ENCODE results near the gene BUD13.

DNA sequence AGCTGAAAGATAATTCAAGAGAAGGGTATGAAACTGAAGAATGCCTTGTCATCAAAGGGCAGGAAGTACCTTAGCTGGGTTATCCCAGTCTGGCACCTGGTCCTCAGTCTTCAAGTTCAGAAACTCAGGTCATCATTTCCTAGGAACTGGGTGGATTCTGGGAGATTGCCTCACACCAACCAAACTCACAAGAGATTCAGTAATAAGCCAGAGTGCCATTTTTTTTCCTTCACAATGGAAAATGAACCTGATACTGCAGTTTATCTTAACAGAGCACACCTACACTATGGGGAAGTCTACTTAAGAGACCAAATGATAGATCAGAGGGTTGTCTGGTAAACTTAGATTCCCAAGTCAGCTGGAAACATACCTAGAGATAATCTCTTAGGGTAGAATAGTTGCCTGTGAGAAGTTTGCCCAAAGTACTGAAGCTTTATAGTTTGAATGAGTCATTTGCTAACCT, 3.8 kb upstream of the BUD13 start:
- TF ChIP-seq, protein P1, sequence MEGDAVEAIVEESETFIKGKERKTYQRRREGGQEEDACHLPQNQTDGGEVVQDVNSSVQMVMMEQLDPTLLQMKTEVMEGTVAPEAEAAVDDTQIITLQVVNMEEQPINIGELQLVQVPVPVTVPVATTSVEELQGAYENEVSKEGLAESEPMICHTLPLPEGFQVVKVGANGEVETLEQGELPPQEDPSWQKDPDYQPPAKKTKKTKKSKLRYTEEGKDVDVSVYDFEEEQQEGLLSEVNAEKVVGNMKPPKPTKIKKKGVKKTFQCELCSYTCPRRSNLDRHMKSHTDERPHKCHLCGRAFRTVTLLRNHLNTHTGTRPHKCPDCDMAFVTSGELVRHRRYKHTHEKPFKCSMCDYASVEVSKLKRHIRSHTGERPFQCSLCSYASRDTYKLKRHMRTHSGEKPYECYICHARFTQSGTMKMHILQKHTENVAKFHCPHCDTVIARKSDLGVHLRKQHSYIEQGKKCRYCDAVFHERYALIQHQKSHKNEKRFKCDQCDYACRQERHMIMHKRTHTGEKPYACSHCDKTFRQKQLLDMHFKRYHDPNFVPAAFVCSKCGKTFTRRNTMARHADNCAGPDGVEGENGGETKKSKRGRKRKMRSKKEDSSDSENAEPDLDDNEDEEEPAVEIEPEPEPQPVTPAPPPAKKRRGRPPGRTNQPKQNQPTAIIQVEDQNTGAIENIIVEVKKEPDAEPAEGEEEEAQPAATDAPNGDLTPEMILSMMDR (IDR thresholded peaks at IDR 0.05), result no peak
- no peak for TF ChIP-seq POLR2A (IDR thresholded peaks at IDR 0.05)

Measured in uterus (tissue), 2 donors.